ENCODE measurements around the gene ETHE1.

Gene ETHE1

GRCh38 chr19:43464134-43464775, 62.7 kb downstream of the ETHE1 start:
- DNase-seq (ENCODE audit: low read depth), result no peak

- DNase-seq (ENCODE audit: low read depth), result peak; percentile 98
These were observed 63.4 kb downstream of the ETHE1 start for GRCh38 chr19:43463381-43464133.

- no peak for DNase-seq (ENCODE audit: low read depth)
These were observed 64.1 kb downstream of the ETHE1 start for GRCh38 chr19:43462785-43463380.

GRCh38 chr19:43462383-43462782, 64.6 kb downstream of the ETHE1 start:
- no peak for DNase-seq (ENCODE audit: low read depth)

GRCh38 chr19:43461303-43461702, 65.7 kb downstream of the ETHE1 start:
- no peak for DNase-seq (ENCODE audit: low read depth)

GRCh38 chr19:43460362-43461016, 66.5 kb downstream of the ETHE1 start:
- no peak for DNase-seq (ENCODE audit: low read depth)

GRCh38 chr19:43457809-43458208, 69.2 kb downstream of the ETHE1 start:
- DNase-seq (ENCODE audit: low read depth), result no peak
